Femur (tissue), 1 donor: Measurements from ENCODE around the gene ABCG8.

Experiments
- DNase-seq: peaks from one replicate; pipeline ENCODE4 v3.0.0-alpha.2; 2017

The ABCG8 gene

GRCh38 chr2:43927442-43927841, 88.7 kb downstream of the ABCG8 start:
- DNase-seq, result no peak

- no peak for DNase-seq
Observed at GRCh38 chr2:43931293-43931692, 92.5 kb downstream of the ABCG8 start.
